ENCODE results near the gene PTP4A2. TPM values are rescaled to one million over a fixed set of nuclear protein-coding genes. Genes with fewer than 3 reads are reported as not detected.

PTP4A2 gene
- total and polyA plus RNA-seq, 2 of the 13 experiments (the other 11 are each of a cell fraction or from before 2014, with no cell fraction given): 173 to 225 TPM

DNA sequence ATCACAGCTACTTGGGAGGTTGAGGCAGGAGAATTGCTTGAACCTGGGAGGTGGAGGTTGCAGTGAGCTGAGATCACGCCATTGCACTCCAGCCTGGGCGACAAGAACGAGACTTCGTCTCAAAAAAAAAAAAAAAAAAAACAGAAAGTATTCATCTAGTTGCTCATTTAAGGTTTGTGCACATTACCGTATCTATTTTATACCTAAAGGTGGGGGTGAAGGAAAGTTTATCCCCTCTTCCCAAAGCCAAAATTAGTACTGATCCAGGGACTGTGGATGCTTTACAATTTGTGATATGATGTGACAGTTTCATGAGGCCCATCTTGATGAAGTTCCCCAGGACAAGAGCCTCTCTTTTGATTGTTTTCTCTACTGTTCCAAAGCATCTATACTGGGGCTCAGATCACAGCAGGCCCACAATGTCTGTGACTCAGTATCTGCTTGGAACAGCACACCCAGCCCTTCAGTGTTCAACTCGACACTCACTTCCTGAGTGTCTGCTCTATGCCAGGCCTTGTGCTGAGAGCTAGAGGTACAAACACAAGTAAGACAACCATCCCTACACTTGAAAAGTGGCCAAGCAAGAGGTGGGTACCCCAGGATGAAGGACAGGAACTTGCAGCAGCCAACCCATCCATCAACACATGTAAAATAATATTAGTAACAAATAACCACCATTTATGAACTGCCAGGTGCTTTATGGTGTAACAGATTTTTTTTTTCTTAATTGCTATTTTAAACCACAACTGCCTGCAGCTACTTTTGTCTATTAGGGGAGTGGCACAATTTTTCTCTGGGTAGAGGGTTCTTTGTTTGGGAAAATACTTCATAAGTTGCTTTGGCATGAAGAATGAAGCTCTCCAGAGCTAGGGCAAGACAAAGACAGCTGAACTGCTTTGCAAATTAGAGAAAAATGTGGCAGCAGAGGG, 46.5 kb upstream of the PTP4A2 start:
- Histone ChIP-seq H3K27me3 (ENCODE audit: control insufficient read depth in 1 of 2, insufficient read depth in 2 of 2, low read length in 2 of 2) (peaks cover 0 to 3% of the 10 kb centered on the region in 2 experiments; a peak in 1 of 5 replicates), H3K4me3 (replicated peaks in 1 of 3; ENCODE audit: insufficient read depth in 1 of 3, low read depth in 2 of 3, low read length in 3 of 3) (no peak overlapping the region), H4K20me1 (ENCODE audit: insufficient read depth, low read length) (no peaks in the 10 kb centered on the region), H3K9me3 (ENCODE audit: low read length) (no peaks in the 10 kb centered on the region), H3K27ac (ENCODE audit: extremely low read length, insufficient read depth, low read length) (no peak overlapping the region), H2AFZ (ENCODE audit: low read length) (no peak overlapping the region), H3K4me2 (ENCODE audit: low read depth, low read length) (no peak overlapping the region), H3K36me3 (replicated peaks in 1 of 2; ENCODE audit: control insufficient read depth in 1 of 2, insufficient read depth in 2 of 2, low read length in 2 of 2) (no peaks in the 10 kb centered on the region), H3K9ac (ENCODE audit: insufficient read depth, low read depth, low read length) (no peak overlapping the region), H3K4me1 (ENCODE audit: insufficient read depth, low read length) (no peaks in the 10 kb centered on the region), H3K79me2 (ENCODE audit: insufficient read depth, low read length) (no peaks in the 10 kb centered on the region)
- BruUV-seq (replicated peaks): no TSS peak
- in situ Hi-C loops (cut with HindIII; ENCODE audit: extremely low pct_ligation_motif_present, low pct_unique_long_range_greater_than_20kb): no loop called here
- no peak for DNase-seq (ENCODE audit: low spot score)
- intact Hi-C loops (cut with micrococcal nuclease; ENCODE audit: unreplicated experiment): no loop called here
- FAIRE-seq: no peak
- ChIA-PET POLR2A (no interaction called here), CTCF (ENCODE audit: low intra/inter-chr PET ratio, low total read pairs) (no interaction called here)
- TF ChIP-seq MIER2 (CRISPR knock-in tag; IDR thresholded peaks at IDR 0.05): no peak
- no peak for TF ChIP-seq HNRNPL (IDR thresholded peaks at IDR 0.05; ENCODE audit: low read depth, low read length)
- TF ChIP-seq, protein P1, sequence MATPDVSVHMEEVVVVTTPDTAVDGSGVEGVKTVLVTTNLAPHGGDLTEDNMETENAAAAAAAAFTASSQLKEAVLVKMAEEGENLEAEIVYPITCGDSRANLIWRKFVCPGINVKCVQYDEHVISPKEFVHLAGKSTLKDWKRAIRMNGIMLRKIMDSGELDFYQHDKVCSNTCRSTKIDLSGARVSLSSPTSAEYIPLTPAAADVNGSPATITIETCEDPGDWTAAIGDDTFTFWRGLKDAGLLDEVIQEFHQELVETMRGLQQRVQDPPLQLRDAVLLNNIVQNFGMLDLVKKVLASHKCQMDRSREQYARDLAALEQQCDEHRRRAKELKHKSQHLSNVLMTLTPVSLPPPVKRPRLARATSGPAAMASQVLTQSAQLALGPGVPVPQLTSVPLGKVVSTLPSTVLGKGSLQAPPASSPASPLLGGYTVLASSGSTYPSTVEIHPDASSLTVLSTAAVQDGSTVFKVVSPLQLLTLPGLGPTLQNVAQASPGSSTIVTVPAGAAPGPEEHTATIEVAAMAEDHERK (CRISPR knock-in tag; IDR thresholded peaks at IDR 0.05; ENCODE audit: low read depth): no peak
- TF ChIP-seq ZNF274 (CRISPR knock-in tag; IDR thresholded peaks at IDR 0.05): no peak
- no peak for TF ChIP-seq SRY (CRISPR knock-in tag; IDR thresholded peaks at IDR 0.05)
- TF ChIP-seq GFI1 (CRISPR knock-in tag; IDR thresholded peaks at IDR 0.05; ENCODE audit: borderline replicate concordance): no peak
- 38% methylated on average over 6 of the region's 6 CpGs for WGBS (ENCODE audit: low lambda C conversion rate)
- no peak for ATAC-seq

DNA sequence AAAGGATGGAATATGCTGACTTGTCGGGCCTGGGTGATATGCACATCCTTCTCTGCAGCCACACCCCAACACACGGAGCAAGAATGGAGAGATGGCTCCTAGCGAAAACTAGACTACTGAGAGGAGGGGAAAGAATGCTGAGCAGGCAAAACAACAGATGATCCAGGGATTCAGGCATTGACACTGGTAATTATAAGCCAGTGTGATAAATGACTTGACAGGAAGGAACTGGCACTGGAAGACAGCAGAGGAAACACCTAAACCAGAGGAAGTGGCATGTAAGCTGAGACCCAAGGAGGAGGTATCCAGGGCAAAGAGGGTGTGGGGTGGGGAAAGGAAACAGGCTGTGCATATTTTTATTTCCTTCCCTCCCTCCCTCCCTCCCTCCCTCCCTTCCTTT, 43.8 kb upstream of the PTP4A2 start:
- BruUV-seq (replicated peaks): no TSS peak
- Histone ChIP-seq H2AFZ (ENCODE audit: low read length) (no peak overlapping the region), H3K4me1 (ENCODE audit: insufficient read depth, low read length) (peaks cover 5% of the 10 kb centered on the region; the same call in 1 of the 2 replicates), H3K9ac (ENCODE audit: insufficient read depth, low read depth, low read length) (no peak overlapping the region), H3K27me3 (ENCODE audit: control insufficient read depth in 1 of 2, insufficient read depth in 2 of 2, low read length in 2 of 2) (no peaks in the 10 kb centered on the region), H3K4me2 (ENCODE audit: low read depth, low read length) (no peak overlapping the region), H4K20me1 (ENCODE audit: insufficient read depth, low read length) (no peaks in the 10 kb centered on the region), H3K9me3 (ENCODE audit: low read length) (no peaks in the 10 kb centered on the region), H3K79me2 (ENCODE audit: insufficient read depth, low read length) (no peaks in the 10 kb centered on the region), H3K36me3 (replicated peaks in 1 of 2; ENCODE audit: control insufficient read depth in 1 of 2, insufficient read depth in 2 of 2, low read length in 2 of 2) (no peaks in the 10 kb centered on the region), H3K27ac (ENCODE audit: extremely low read length, insufficient read depth, low read length) (no peak overlapping the region), H3K4me3 (replicated peaks in 1 of 3; ENCODE audit: insufficient read depth in 1 of 3, low read depth in 2 of 3, low read length in 3 of 3) (no peak overlapping the region)
- FAIRE-seq (no peak), ATAC-seq (no peak), DNase-seq (ENCODE audit: low spot score) (no peak)
- intact Hi-C loops (cut with micrococcal nuclease; ENCODE audit: unreplicated experiment): no loop called here
- in situ Hi-C loops (cut with HindIII; ENCODE audit: extremely low pct_ligation_motif_present, low pct_unique_long_range_greater_than_20kb): no loop called here
- POLR2A ChIA-PET: no interaction called here
- 30% methylated on average over 3 of the region's 3 CpGs for WGBS (ENCODE audit: low lambda C conversion rate)
- CTCF ChIA-PET (ENCODE audit: low intra/inter-chr PET ratio, low total read pairs): no interaction called here
- TF ChIP-seq, protein P2, sequence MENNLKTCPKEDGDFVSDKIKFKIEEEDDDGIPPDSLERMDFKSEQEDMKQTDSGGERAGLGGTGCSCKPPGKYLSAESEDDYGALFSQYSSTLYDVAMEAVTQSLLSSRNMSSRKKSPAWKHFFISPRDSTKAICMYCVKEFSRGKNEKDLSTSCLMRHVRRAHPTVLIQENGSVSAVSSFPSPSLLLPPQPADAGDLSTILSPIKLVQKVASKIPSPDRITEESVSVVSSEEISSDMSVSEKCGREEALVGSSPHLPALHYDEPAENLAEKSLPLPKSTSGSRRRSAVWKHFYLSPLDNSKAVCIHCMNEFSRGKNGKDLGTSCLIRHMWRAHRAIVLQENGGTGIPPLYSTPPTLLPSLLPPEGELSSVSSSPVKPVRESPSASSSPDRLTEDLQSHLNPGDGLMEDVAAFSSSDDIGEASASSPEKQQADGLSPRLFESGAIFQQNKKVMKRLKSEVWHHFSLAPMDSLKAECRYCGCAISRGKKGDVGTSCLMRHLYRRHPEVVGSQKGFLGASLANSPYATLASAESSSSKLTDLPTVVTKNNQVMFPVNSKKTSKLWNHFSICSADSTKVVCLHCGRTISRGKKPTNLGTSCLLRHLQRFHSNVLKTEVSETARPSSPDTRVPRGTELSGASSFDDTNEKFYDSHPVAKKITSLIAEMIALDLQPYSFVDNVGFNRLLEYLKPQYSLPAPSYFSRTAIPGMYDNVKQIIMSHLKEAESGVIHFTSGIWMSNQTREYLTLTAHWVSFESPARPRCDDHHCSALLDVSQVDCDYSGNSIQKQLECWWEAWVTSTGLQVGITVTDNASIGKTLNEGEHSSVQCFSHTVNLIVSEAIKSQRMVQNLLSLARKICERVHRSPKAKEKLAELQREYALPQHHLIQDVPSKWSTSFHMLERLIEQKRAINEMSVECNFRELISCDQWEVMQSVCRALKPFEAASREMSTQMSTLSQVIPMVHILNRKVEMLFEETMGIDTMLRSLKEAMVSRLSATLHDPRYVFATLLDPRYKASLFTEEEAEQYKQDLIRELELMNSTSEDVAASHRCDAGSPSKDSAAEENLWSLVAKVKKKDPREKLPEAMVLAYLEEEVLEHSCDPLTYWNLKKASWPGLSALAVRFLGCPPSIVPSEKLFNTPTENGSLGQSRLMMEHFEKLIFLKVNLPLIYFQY (CRISPR knock-in tag; IDR thresholded peaks at IDR 0.05; ENCODE audit: borderline replicate concordance): no peak
- TF ChIP-seq MAFF (IDR thresholded peaks at IDR 0.05; ENCODE audit: low read depth, low read length) (peak; percentile 93), ZNF160 (CRISPR knock-in tag; IDR thresholded peaks at IDR 0.05) (no peak), MAFK (conservative IDR thresholded peaks at IDR 0.05 in 1 of 2, IDR thresholded peaks at IDR 0.05 in 1 of 2; ENCODE audit: low read length in 2 of 2) (peak; percentile 93 to 96), NONO (IDR thresholded peaks at IDR 0.05) (no peak), NONO (CRISPR knock-in tag; conservative IDR thresholded peaks at IDR 0.05) (no peak)

Data from HepG2 (cell line).